GM23338 (cell line): Measurements from ENCODE around the gene CATSPERE.

Experiments
- CREB1 ChIP-seq: fragments of 250-450 bp; sonication (Bioruptor Pico); IDR thresholded peaks from 2 replicates; pipeline ENCODE4 v1.5.0; 2020; ENCODE audit warnings: low read depth, mild to moderate bottlenecking, moderate library complexity
- EZH2 ChIP-seq: fragments of 200-600 bp; sonication (generic); IDR thresholded peaks from one replicate; pipeline ENCODE4 v1.8.0; 2017; ENCODE audit warnings: antibody characterized with exemption, mild to moderate bottlenecking, low read depth; ENCODE audit not compliant: unreplicated experiment
- EZH2phosphoT487 ChIP-seq: fragments of 200-600 bp; sonication (generic); IDR thresholded peaks from one replicate; pipeline ENCODE4 v1.8.1; 2018; ENCODE audit warnings: antibody characterized with exemption; ENCODE audit not compliant: unreplicated experiment
- TF ChIP-seq, protein P1 (sequence below), 2 experiments: fragments of 200-600 bp in 1 of 2; sonication (generic) in 1 of 2; conservative IDR thresholded peaks; 2 replicates each; pipeline versions ENCODE4 v1.5.1 to v1.6.1; 2016 to 2017; ENCODE audit warnings: antibody characterized with exemption in 2 of 2, low read depth in 2 of 2, mild to moderate bottlenecking in 2 of 2, moderate library complexity in 1 of 2
- TF ChIP-seq, protein P2 (sequence below): IDR thresholded peaks from one replicate; pipeline ENCODE4 v1.6.1; 2018; ENCODE audit warnings: antibody characterized with exemption; ENCODE audit not compliant: unreplicated experiment
- TF ChIP-seq, protein P3 (sequence below): IDR thresholded peaks from 2 replicates; pipeline ENCODE4 v1.6.1; 2016; ENCODE audit warnings: antibody characterized with exemption

DNA sequence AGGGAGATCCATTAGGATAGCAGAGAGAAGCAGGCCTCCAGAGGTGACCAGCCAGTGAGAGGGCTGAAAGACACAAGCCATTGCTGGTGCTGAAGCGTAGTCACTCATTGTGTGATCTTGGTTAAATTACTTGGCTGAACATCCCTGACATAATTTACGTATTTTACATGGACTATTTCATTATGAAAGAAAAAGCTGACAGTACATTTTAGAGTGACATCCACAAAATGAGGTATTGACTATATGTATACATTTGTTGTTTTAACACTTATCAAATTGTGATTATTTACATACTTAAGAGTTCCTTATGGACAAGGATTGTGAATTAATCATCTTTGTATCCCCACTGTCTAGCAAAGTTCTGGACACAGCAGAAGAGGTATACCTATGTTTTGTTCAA, 206.7 kb downstream of the CATSPERE start:
- TF ChIP-seq, protein P1, sequence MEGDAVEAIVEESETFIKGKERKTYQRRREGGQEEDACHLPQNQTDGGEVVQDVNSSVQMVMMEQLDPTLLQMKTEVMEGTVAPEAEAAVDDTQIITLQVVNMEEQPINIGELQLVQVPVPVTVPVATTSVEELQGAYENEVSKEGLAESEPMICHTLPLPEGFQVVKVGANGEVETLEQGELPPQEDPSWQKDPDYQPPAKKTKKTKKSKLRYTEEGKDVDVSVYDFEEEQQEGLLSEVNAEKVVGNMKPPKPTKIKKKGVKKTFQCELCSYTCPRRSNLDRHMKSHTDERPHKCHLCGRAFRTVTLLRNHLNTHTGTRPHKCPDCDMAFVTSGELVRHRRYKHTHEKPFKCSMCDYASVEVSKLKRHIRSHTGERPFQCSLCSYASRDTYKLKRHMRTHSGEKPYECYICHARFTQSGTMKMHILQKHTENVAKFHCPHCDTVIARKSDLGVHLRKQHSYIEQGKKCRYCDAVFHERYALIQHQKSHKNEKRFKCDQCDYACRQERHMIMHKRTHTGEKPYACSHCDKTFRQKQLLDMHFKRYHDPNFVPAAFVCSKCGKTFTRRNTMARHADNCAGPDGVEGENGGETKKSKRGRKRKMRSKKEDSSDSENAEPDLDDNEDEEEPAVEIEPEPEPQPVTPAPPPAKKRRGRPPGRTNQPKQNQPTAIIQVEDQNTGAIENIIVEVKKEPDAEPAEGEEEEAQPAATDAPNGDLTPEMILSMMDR (conservative IDR thresholded peaks at IDR 0.05; ENCODE audit: low read depth in 2 of 2): no peak
- TF ChIP-seq CREB1 (CRISPR knock-in tag) (no peak), EZH2 (no peak), EZH2phosphoT487 (no peak)
- TF ChIP-seq, protein P2, sequence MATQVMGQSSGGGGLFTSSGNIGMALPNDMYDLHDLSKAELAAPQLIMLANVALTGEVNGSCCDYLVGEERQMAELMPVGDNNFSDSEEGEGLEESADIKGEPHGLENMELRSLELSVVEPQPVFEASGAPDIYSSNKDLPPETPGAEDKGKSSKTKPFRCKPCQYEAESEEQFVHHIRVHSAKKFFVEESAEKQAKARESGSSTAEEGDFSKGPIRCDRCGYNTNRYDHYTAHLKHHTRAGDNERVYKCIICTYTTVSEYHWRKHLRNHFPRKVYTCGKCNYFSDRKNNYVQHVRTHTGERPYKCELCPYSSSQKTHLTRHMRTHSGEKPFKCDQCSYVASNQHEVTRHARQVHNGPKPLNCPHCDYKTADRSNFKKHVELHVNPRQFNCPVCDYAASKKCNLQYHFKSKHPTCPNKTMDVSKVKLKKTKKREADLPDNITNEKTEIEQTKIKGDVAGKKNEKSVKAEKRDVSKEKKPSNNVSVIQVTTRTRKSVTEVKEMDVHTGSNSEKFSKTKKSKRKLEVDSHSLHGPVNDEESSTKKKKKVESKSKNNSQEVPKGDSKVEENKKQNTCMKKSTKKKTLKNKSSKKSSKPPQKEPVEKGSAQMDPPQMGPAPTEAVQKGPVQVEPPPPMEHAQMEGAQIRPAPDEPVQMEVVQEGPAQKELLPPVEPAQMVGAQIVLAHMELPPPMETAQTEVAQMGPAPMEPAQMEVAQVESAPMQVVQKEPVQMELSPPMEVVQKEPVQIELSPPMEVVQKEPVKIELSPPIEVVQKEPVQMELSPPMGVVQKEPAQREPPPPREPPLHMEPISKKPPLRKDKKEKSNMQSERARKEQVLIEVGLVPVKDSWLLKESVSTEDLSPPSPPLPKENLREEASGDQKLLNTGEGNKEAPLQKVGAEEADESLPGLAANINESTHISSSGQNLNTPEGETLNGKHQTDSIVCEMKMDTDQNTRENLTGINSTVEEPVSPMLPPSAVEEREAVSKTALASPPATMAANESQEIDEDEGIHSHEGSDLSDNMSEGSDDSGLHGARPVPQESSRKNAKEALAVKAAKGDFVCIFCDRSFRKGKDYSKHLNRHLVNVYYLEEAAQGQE: no peak
- TF ChIP-seq, protein P3, sequence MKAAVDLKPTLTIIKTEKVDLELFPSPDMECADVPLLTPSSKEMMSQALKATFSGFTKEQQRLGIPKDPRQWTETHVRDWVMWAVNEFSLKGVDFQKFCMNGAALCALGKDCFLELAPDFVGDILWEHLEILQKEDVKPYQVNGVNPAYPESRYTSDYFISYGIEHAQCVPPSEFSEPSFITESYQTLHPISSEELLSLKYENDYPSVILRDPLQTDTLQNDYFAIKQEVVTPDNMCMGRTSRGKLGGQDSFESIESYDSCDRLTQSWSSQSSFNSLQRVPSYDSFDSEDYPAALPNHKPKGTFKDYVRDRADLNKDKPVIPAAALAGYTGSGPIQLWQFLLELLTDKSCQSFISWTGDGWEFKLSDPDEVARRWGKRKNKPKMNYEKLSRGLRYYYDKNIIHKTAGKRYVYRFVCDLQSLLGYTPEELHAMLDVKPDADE: no peak
